SK-N-MC (cell line): ENCODE data around the gene KIF16B.

Experiments used
- EZH2 ChIP-seq: fragments of 200-600 bp; sonication (generic); IDR thresholded peaks from one replicate; pipeline ENCODE4 v1.6.1; 2017; ENCODE audit warnings: antibody characterized with exemption
- FOXP2 ChIP-seq: optimal IDR thresholded peaks from 2 replicates; pipeline ENCODE3; 2011; ENCODE audit warnings: mild to moderate bottlenecking, moderate library complexity; ENCODE audit not compliant: insufficient read depth; ENCODE audit errors: extremely low read length, control extremely low read depth
- POLR2AphosphoS5 ChIP-seq: IDR thresholded peaks from 2 replicates; pipeline ENCODE4 v1.6.1; 2012; ENCODE audit warnings: mild to moderate bottlenecking, low read depth, low read length, borderline replicate concordance

- TF ChIP-seq POLR2AphosphoS5 (no peak), EZH2 (no peak), FOXP2 (no peak)
Measured at GRCh38 chr20:16419138-16419715, 154.0 kb downstream of the KIF16B start.
